ENCODE results near the gene TPPP.

TPPP gene

GRCh38 chr5:668283-668995 is 24.7 kb downstream of the TPPP start:
- H3K4me2 ChIP-seq (ENCODE audit: low read depth, low read length, poor library complexity, severe bottlenecking) = no peak overlapping the region
- H3K27me3 ChIP-seq (ENCODE audit: low read length) = no peaks in the 10 kb centered on the region
- TF ChIP-seq CTCF (IDR thresholded peaks at IDR 0.05; ENCODE audit: insufficient read depth, low read length, poor library complexity, severe bottlenecking) = no peak
- TF ChIP-seq EZH2phosphoT487 (conservative IDR thresholded peaks at IDR 0.05; ENCODE audit: low read length) = no peak
- H4K20me1 ChIP-seq (ENCODE audit: low read depth, low read length) = no peaks in the 10 kb centered on the region
- H3K4me3 ChIP-seq (ENCODE audit: insufficient read depth, low read length, poor library complexity, severe bottlenecking) = no peak overlapping the region
- no peak overlapping the region for H3K27ac ChIP-seq (ENCODE audit: low read depth, low read length)
- H3K36me3 ChIP-seq (ENCODE audit: low read length) = no peaks in the 10 kb centered on the region
- no peaks in the 10 kb centered on the region for H3K9me3 ChIP-seq (ENCODE audit: insufficient read depth, low read length)
- H3K9ac ChIP-seq (ENCODE audit: low read length) = no peak overlapping the region
- H3K9me2 ChIP-seq (replicated peaks; ENCODE audit: insufficient read depth, low read length) = no peaks in the 10 kb centered on the region
- H3K79me2 ChIP-seq (ENCODE audit: insufficient read depth, low read length) = no peaks in the 10 kb centered on the region
- H2AFZ ChIP-seq (ENCODE audit: low read depth, low read length, severe bottlenecking) = no peak overlapping the region
- no peaks in the 10 kb centered on the region; the same call in 1 of the 2 replicates for H3F3A ChIP-seq (ENCODE audit: insufficient read depth)

DNA sequence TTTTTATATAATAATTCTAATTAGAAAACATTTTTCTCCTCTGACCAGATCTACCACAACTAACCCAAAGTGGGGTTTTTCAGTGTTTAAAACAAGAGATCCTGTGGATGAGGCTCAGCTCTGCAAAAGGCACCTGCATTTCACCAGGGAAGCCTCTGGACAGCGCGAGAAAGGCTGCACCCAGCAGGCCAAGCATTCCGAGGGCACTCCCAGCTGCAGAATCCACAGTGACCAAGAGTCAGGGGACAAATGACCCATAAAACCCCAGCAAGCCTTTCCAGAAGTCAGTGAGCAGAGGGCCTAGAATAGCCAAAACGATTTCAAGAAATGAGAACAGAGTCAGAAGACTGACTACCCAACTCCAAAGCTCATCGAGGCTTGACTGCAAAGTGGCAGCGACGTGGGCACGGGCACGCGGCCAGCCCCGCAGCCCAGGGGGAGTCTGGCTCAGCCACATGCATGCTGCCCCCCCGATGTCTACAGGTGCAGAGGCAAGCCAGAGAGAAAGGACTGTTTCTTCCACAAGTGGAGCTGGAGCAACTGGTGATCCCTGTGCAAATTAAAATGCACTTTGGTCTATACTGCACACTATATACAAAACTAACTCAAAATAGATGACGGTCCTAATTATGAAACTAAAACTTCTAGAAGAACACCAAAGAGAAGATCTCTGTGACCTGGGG is 26.2 kb downstream of the TPPP start:
- Histone ChIP-seq H4K20me1 (ENCODE audit: low read depth, low read length) (no peaks in the 10 kb centered on the region), H3K9ac (ENCODE audit: low read length) (no peak overlapping the region), H3K27me3 (ENCODE audit: low read length) (no peaks in the 10 kb centered on the region), H3K9me3 (ENCODE audit: insufficient read depth, low read length) (no peaks in the 10 kb centered on the region), H2AFZ (ENCODE audit: low read depth, low read length, severe bottlenecking) (no peak overlapping the region), H3K4me3 (ENCODE audit: insufficient read depth, low read length, poor library complexity, severe bottlenecking) (no peak overlapping the region), H3F3A (ENCODE audit: insufficient read depth) (no peaks in the 10 kb centered on the region; the same call in 1 of the 2 replicates), H3K79me2 (ENCODE audit: insufficient read depth, low read length) (no peaks in the 10 kb centered on the region), H3K36me3 (ENCODE audit: low read length) (no peaks in the 10 kb centered on the region), H3K4me2 (ENCODE audit: low read depth, low read length, poor library complexity, severe bottlenecking) (no peak overlapping the region), H3K27ac (ENCODE audit: low read depth, low read length) (no peak overlapping the region), H3K9me2 (replicated peaks; ENCODE audit: insufficient read depth, low read length) (no peaks in the 10 kb centered on the region)
- TF ChIP-seq CTCF (IDR thresholded peaks at IDR 0.05; ENCODE audit: insufficient read depth, low read length, poor library complexity, severe bottlenecking) (no peak), EZH2phosphoT487 (conservative IDR thresholded peaks at IDR 0.05; ENCODE audit: low read length) (no peak)

DNA sequence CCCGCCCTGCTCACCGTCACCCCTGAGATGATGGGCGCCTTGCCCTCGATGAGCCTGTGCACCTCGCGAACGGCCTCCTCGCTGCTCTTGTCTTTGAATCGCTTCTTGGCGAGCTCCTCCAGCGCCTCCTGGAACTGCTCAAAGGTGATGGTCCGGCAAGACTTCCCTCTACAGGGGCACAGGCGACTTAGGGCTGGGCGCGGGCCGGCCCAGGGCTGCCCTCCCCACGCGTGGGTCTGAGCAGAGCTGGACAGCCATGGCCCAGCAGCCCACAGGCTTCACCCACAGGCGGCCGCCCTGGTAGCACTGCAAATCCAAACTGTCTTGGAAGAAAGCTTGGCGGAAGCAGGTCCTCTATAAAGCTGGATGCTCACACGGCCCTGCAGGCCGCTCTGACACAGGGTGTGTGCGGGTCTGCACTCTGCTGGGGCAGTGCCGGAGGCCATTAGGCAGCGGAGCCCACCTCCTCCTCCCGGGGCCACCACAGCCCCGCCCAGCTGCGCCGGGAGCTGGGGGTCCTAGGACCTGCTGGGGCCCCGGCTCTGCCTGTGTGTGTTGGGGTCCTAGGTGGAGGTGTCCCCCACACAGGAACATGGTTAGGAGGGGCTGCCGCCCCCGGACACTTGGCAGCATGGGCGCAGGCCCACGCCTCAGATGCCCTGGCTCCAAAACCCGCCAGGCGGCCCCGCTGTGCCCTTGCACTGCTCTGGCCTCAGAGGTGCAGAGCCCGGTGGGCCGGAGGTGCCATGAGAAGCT is 27.0 kb downstream of the TPPP start:
- no peak overlapping the region for H3K27ac ChIP-seq (ENCODE audit: low read depth, low read length)
- no peak overlapping the region for H3K9ac ChIP-seq (ENCODE audit: low read length)
- H3K9me2 ChIP-seq (replicated peaks; ENCODE audit: insufficient read depth, low read length) = no peaks in the 10 kb centered on the region
- H3K4me3 ChIP-seq (ENCODE audit: insufficient read depth, low read length, poor library complexity, severe bottlenecking) = no peak overlapping the region
- H3F3A ChIP-seq (ENCODE audit: insufficient read depth) = no peaks in the 10 kb centered on the region; the same call in 1 of the 2 replicates
- H3K4me2 ChIP-seq (ENCODE audit: low read depth, low read length, poor library complexity, severe bottlenecking) = no peak overlapping the region
- no peaks in the 10 kb centered on the region for H4K20me1 ChIP-seq (ENCODE audit: low read depth, low read length)
- no peaks in the 10 kb centered on the region for H3K79me2 ChIP-seq (ENCODE audit: insufficient read depth, low read length)
- no peak overlapping the region for H2AFZ ChIP-seq (ENCODE audit: low read depth, low read length, severe bottlenecking)
- TF ChIP-seq EZH2phosphoT487 (conservative IDR thresholded peaks at IDR 0.05; ENCODE audit: low read length) (no peak), CTCF (IDR thresholded peaks at IDR 0.05; ENCODE audit: insufficient read depth, low read length, poor library complexity, severe bottlenecking) (no peak)
- no peaks in the 10 kb centered on the region for H3K27me3 ChIP-seq (ENCODE audit: low read length)
- H3K9me3 ChIP-seq (ENCODE audit: insufficient read depth, low read length) = no peaks in the 10 kb centered on the region
- H3K36me3 ChIP-seq (ENCODE audit: low read length) = no peaks in the 10 kb centered on the region
